Fibroblast of pulmonary artery (primary cell): Measurements from ENCODE around the gene MYH14.

Source experiments
- DNase-seq: peaks from one replicate; pipeline ENCODE4 v3.0.0-alpha.2; 2010; ENCODE audit warnings: low read depth
- H3K4me3 ChIP-seq: replicated peaks from 2 replicates; pipeline ENCODE4 v1.5.1; 2011; ENCODE audit warnings: low read depth, mild to moderate bottlenecking, control low read depth, low read length, moderate library complexity
- CTCF ChIP-seq: IDR thresholded peaks from 2 replicates; pipeline ENCODE4 v1.5.1; 2011; ENCODE audit warnings: mild to moderate bottlenecking, control low read depth, low read length, inconsistent platforms; ENCODE audit errors: missing control alignments

The MYH14 gene

GRCh38 chr19:50356691-50357177 lies 153.3 kb downstream of the MYH14 start:
- no peak for DNase-seq
- no peak overlapping the region for H3K4me3 ChIP-seq

GRCh38 chr19:50357178-50358100 lies 154.0 kb downstream of the MYH14 start:
- TF ChIP-seq CTCF, result peak; percentile 82
- peak overlapping the region; percentile 40 for H3K4me3 ChIP-seq
- peak; percentile 57 for DNase-seq

More at GRCh38 chr19:50356691-50357177, 153.3 kb downstream of the MYH14 start:
- no peak for TF ChIP-seq CTCF

GRCh38 chr19:50358483-50359327 lies 155.3 kb downstream of the MYH14 start:
- no peak for TF ChIP-seq CTCF
- DNase-seq, result peak; percentile 56
- H3K4me3 ChIP-seq, result peak overlapping the region; percentile 51

GRCh38 chr19:50359328-50359818 lies 156.0 kb downstream of the MYH14 start:
- no peak for TF ChIP-seq CTCF
- H3K4me3 ChIP-seq, result no peak overlapping the region
- no peak for DNase-seq
